Muscle layer of colon (tissue), 2 donors: ENCODE data around the gene NECAB3.

ENCODE experiments used
- H3K27ac ChIP-seq: one replicate; pipeline ENCODE4 v1.7.0; 2013; ENCODE audit warnings: low read depth, mild to moderate bottlenecking, low read length, moderate library complexity
- H3K27me3 ChIP-seq, 2 donors: one replicate each; pipeline ENCODE4 v1.7.0; 2013; ENCODE audit warnings: low read length in 2 of 2, mild to moderate bottlenecking in 2 of 2; ENCODE audit not compliant: insufficient read depth in 2 of 2, control insufficient read depth in 1 of 2
- H3K36me3 ChIP-seq: one replicate; pipeline ENCODE4 v1.7.0; 2013; ENCODE audit warnings: mild to moderate bottlenecking, low read length; ENCODE audit not compliant: insufficient read depth
- H3K4me1 ChIP-seq: one replicate; pipeline ENCODE4 v1.7.0; 2013; ENCODE audit warnings: mild to moderate bottlenecking, low read length; ENCODE audit not compliant: insufficient read depth
- H3K4me3 ChIP-seq, 2 donors: one replicate each; pipeline ENCODE4 v1.7.0; 2013; ENCODE audit warnings: low read length in 2 of 2, low read depth in 1 of 2, mild to moderate bottlenecking in 1 of 2, moderate library complexity in 1 of 2
- H3K9ac ChIP-seq: one replicate; pipeline ENCODE4 v1.7.0; 2013; ENCODE audit warnings: low read length
- H3K9me3 ChIP-seq: one replicate; pipeline ENCODE4 v1.7.0; 2013; ENCODE audit warnings: mild to moderate bottlenecking, low read length
- donor health status: abdominal sarcoma.
- donor health status: Adenocarcinoma of cecum.

The NECAB3 gene

DNA sequence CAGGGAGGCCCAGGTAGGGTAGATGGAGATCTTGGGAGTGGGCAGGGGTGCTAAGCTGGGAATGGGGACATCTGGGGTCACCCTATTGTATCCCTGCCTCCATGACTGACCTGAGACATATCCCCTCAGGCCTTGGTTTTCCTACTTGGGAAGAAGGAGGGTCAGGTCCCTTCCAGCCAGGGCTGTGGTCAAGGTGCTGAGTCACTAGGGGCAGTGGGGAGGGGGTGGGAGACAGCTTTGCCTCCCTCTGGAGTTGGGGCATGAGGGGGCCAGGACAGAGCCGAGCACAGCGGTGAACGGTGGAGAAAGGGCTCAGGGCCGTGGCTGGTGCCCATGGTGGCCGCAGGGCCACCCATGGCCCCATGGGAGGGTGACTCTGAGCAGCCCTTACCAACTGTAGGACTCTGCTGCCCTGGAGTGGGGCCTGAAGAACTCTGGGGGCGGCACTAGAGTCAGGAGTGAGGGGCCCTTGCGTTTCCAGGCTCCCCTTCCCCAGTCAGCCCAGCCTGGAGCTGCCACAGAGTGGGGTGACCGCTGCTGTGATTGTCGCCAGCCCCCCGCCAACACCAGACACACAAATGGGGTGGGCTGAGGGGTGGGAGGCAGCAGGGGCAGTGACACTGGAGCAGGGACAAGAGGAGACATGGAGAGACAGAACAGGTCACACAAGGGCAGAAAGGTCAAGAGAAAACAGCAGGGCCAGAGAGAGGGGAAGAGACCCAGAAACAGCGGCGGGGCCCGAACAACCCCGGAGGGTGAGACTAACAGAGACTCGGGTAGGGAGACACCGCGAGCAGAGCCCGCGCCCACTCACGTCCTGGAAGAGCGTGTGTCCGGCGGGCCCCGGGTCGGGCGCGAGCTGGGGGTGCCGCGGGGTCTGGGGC lies 576 bp downstream of the NECAB3 start:
- peaks cover 30% of the 10 kb centered on the region for H3K4me1 ChIP-seq
- no peaks in the 10 kb centered on the region for H3K27me3 ChIP-seq
- peaks cover 18% of the 10 kb centered on the region for H3K36me3 ChIP-seq
- H3K4me3 ChIP-seq = peak overlapping the region; percentile 79 to 91
- H3K9me3 ChIP-seq = no peaks in the 10 kb centered on the region
- peak overlapping the region; percentile 84 for H3K9ac ChIP-seq
- H3K27ac ChIP-seq = peak overlapping the region; percentile 78

DNA sequence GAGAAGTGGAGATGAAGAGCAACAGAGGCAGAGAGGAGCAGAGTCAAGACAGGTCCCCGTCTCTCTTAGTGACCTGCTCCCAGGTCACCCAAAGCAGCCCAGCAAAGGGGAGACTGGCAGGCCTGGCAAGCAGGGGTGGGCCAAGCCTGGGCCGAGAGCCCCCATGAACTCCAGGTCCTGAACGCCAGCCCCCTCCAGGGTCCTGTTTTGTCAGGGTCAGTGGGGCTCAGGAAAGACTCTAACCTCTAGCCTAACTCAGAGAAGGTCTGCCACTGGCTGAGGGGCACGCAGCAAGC lies 1.2 kb downstream of the NECAB3 start:
- H3K9me3 ChIP-seq = no peaks in the 10 kb centered on the region
- H3K36me3 ChIP-seq = peaks cover 22% of the 10 kb centered on the region
- H3K4me3 ChIP-seq = peak overlapping the region; percentile 79 to 91
- peaks cover 34% of the 10 kb centered on the region for H3K4me1 ChIP-seq
- H3K27me3 ChIP-seq = no peaks in the 10 kb centered on the region
- peak overlapping the region; percentile 84 for H3K9ac ChIP-seq
- H3K27ac ChIP-seq = peak overlapping the region; percentile 78

DNA sequence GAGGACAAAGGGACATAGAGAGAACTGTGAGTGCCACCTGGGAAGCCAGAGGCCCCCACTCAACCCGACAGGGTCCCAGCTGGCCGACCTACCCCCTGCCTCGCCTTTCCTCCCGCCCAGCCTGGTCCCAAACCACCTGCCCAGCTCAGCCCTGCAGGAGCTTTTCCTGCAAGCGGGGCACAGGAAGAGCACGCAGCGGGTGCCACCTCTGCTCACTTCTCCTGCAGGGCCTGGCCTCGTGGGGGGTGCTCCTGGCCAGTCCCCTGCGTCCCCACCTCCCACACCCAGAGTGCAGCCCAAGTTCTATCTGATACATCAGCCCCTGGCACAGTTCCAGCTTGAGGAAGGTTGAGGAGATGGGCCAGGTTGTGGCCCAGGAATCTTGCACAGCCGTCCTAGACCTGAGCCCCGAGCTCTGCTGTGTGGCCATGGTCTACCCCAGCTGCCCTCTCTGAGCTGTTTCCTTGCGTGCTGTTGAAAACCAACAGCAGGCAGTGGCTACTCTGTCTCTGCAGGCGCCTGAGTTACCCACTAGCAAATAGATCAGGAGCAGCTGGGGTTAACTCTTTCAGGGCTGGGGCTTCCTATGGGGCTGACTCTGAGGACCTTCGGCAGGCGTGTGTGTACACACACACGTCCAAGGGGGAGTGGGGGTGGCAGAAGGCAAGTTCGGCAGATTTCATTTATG lies 1.7 kb downstream of the NECAB3 start:
- Histone ChIP-seq H3K9ac (peak overlapping the region; percentile 84), H3K36me3 (peaks cover 22% of the 10 kb centered on the region), H3K27ac (no peak overlapping the region), H3K4me3 (peak overlapping the region in 1 of 2 donors; percentile 79), H3K9me3 (no peaks in the 10 kb centered on the region), H3K27me3 (no peaks in the 10 kb centered on the region), H3K4me1 (peaks cover 35% of the 10 kb centered on the region)

DNA sequence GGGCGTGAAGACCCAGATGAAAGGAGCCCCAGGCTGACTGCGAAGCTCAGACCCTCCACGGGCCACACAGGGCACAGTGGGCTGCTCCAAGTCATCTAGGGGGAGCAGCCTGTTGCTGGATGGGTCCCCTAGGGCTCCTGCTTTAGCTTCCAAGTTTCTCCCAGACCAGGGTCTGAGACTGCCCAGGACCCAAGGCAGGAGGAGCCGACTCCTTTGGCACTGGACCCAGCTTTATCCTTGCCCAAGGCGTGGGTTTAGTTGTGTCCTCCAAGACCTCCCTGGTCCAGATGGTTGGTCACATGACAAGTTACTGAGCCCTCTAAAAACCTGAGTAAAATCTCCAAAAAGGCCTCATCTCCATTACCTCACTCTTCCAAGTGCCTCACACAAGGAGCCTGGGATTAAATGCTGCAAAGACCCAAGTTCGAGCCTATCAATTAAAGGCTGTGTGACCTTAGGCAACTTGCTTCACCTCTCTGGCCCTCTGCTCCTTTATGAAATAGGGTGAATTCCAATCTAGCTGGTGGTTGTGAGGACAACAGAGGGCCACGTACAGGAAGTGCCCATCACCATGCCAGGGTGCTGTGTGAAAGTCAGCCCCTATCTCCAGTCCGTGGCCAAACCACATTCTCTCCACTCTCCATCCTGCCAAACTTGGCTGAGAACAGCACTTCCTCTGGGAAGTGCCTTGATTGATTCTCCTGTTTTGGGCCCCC lies 2.5 kb downstream of the NECAB3 start:
- H3K9ac ChIP-seq = no peak overlapping the region

DNA sequence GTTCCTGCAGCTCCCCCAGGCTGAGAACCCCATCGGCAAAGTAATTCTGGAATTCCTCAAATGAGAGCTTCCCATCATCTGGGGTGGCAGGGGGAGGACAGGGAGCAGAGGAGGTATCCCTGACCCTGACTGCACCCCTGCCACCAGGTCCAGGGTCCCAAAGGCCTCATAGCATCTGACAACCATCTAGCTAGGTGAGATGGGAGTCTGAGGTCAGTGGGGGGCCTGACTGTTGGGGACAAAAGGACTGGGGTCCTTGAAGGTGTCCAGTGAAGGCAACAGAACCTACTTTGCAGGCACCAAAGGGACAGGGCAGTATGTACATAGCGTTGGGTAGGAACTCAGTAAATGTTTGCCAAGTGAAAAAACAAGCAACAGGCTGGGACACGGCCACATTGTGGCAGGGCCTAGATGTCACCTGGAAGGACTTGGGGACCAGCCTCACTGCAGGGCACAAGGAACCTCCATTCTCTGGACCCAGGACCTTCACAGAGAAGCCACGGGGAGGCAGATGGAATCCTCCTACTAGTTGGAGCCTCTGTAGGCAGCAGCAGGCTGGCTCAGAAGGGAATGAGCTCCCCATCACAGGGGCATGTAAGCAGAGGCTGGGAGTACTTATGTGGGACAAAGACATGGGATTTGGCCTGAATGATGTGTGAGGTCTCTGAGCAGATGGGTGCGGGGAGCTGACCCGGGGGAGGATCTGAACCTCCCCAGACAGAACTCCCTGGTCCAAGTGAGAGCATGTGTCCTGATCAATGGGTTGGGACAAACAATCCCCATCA lies 3.3 kb downstream of the NECAB3 start:
- H3K27me3 ChIP-seq = no peaks in the 10 kb centered on the region
- H3K9me3 ChIP-seq = no peaks in the 10 kb centered on the region
- no peak overlapping the region for H3K27ac ChIP-seq
- H3K9ac ChIP-seq = no peak overlapping the region
- peaks cover 37% of the 10 kb centered on the region for H3K4me1 ChIP-seq
- H3K4me3 ChIP-seq = no peak overlapping the region
- H3K36me3 ChIP-seq = peaks cover 22% of the 10 kb centered on the region

More for the DNA sequence above, 2.5 kb downstream of the NECAB3 start:
- H3K27ac ChIP-seq = no peak overlapping the region
- H3K27me3 ChIP-seq = no peaks in the 10 kb centered on the region
- peaks cover 22% of the 10 kb centered on the region for H3K36me3 ChIP-seq
- H3K4me1 ChIP-seq = peaks cover 35% of the 10 kb centered on the region
- peak overlapping the region in 1 of 2 donors; percentile 79 for H3K4me3 ChIP-seq
- H3K9me3 ChIP-seq = no peaks in the 10 kb centered on the region

DNA sequence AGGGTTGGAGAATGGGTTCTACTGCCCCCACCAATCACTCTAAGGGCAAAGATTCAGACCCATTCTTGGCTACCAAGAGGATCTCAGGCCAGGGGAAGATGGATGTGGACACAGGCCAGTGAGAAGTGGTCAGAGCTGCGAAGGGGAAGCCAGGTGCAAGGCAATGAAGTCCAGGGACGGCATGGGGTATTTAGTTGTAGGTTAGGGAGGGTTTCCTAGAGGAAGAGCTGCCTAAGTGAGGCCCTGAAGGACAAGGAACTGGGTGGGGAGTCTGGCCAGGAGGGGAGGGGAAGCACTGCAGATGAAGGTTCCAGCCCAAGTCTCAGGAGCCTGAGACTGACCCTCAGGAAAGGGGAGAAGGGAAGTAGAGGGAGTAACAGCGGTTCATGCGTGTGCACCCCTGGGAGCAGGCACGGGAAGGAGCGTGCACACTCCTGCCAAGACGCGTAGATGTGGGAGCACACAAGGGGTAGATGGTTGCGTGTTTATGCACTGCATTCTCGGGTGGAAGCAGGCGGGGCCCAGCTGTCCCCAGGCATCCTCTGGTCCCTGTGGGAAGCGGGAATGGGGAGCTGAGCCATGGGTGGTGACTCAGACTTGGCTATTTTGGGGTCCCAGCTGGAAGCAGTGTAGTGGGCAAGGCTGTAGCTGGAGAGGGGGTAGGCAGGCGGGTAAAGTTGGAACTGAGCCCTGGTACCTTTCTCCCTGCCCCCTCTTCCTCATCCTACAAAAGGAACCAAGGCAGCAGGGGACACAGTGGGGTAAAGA lies 4.2 kb downstream of the NECAB3 start:
- peaks cover 22% of the 10 kb centered on the region for H3K36me3 ChIP-seq
- no peaks in the 10 kb centered on the region for H3K27me3 ChIP-seq
- H3K4me3 ChIP-seq = no peak overlapping the region
- H3K9me3 ChIP-seq = no peaks in the 10 kb centered on the region
- H3K4me1 ChIP-seq = peaks cover 29% of the 10 kb centered on the region
- no peak overlapping the region for H3K27ac ChIP-seq
- no peak overlapping the region for H3K9ac ChIP-seq

DNA sequence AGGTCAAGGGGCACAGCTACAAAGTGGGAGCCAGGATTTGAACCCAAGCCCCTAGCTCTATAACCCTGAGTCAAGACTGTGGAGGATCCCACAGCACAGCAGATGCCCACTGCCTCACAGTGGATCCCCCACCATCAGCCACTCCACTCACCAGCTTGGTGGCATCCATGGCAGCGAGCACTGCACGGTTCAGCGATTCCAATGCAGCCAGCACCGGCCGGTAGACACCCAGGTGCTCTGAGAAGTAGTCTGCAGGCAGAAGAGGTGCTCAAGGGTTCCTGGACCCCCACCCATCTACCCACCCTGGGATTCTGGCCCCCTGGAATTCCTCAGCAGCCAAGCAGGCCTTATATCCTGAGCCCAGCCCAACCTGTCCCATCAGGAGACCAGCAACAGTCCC lies 5.0 kb downstream of the NECAB3 start:
- peaks cover 31% of the 10 kb centered on the region for H3K4me1 ChIP-seq

DNA sequence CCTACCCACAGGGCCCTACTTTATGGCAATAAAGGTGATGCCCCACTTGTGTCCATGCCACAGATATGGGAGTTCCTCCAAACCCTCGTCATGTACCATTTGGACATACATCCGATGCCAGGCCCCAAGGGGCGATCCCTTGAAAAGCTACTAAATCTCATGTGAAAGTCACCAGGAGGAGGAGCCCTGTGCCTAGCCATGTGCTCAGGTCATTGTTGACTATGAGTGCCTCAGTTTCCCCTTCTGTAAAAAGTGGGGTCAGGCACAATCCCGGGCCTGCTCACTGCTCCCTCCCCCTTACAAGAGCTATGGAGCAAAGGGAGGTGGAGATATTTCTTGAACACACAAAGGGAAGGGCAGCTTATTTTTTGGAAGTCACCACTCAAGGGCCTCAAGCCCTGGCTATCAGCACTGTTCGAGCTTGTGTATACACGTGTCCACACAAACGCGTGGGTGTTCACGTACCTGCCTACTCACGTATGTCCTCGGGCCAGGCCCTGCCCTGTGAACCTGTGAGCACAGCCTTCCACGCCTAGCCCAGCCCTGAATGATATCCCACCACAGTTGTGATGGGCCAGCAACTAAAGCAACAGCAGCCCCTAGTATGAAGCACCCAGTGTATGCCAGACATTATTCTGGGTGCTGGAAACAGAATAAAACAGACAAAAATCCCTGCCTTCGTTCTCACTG lies 5.6 kb downstream of the NECAB3 start:
- H3K9ac ChIP-seq = no peak overlapping the region
- peak overlapping the region in 1 of 2 donors; percentile 71 for H3K4me3 ChIP-seq
- peaks cover 36% of the 10 kb centered on the region for H3K4me1 ChIP-seq
- no peak overlapping the region for H3K27ac ChIP-seq
- no peaks in the 10 kb centered on the region for H3K27me3 ChIP-seq
- no peaks in the 10 kb centered on the region for H3K9me3 ChIP-seq
- peaks cover 22% of the 10 kb centered on the region for H3K36me3 ChIP-seq

More for the DNA sequence above, 5.0 kb downstream of the NECAB3 start:
- Histone ChIP-seq H3K36me3 (peaks cover 22% of the 10 kb centered on the region), H3K9me3 (no peaks in the 10 kb centered on the region), H3K27me3 (no peaks in the 10 kb centered on the region), H3K9ac (no peak overlapping the region), H3K27ac (no peak overlapping the region), H3K4me3 (no peak overlapping the region)

DNA sequence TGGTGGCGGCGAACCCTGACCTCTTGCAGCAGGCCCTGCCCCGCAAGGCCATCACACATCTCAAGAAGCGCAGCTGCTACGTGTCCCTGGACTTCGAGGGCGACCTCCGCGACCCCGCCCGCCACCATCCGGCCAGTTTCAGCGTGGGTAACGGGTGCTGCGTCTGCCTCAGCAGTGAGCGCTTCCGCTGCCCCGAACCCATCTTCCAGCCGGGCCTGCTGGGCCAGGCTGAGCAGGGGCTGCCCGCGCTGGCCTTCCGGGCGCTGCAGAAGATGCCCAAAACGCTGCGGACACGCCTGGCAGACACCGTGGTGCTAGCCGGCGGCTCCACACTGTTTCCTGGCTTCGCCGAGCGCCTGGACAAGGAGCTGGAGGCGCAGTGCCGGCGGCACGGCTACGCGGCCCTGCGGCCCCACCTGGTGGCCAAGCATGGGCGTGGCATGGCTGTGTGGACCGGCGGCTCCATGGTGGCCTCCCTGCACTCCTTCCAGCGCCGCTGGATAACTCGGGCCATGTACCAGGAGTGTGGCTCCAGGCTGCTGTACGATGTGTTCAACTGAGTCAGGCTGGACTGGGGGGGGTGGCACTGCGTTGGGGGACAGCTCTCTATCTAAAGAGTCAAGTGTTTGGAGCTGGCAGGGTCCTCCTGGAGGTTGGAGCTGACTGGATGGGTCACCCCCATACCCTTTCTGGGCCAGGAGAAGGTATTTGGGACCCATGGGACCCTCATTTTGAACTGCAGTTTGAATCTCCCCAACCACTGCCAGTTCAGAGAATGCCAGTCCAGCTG lies 6.4 kb downstream of the NECAB3 start:
- Histone ChIP-seq H3K36me3 (peaks cover 22% of the 10 kb centered on the region), H3K27ac (peak overlapping the region; percentile 92), H3K4me1 (peaks cover 30% of the 10 kb centered on the region), H3K9me3 (no peaks in the 10 kb centered on the region), H3K4me3 (peak overlapping the region; percentile 62 to 71), H3K9ac (no peak overlapping the region), H3K27me3 (no peaks in the 10 kb centered on the region)
